H7 (cell line): Measurements from ENCODE around the gene BRD7. TPM values are rescaled to one million over a fixed set of nuclear protein-coding genes. Genes with fewer than 3 reads are reported as not detected.

Experiments
- DNase-seq: peaks from one replicate; pipeline ENCODE4 v3.0.0; 2012
- H3K27me3 ChIP-seq: 2 replicates; pipeline ENCODE4 v1.6.0; 2011; ENCODE audit warnings: mild to moderate bottlenecking, low read length; ENCODE audit not compliant: control insufficient read depth, insufficient read depth
- H3K36me3 ChIP-seq: replicated peaks from 2 replicates; pipeline ENCODE4 v1.5.1; 2011; ENCODE audit warnings: low read length; ENCODE audit not compliant: control insufficient read depth, insufficient read depth
- H3K4me3 ChIP-seq: 2 replicates; pipeline ENCODE4 v1.5.1; 2011; ENCODE audit warnings: low read depth, mild to moderate bottlenecking, control low read depth, low read length, moderate library complexity; ENCODE audit not compliant: insufficient read depth
- total RNA-seq: library from RNA; depleted of rRNA; stranded (reverse); fragments of >200 nt; shearing (Covaris generic); gene quantifications from 2 replicates; pipeline ENCODE4 v1.2.3, GENCODE V29; 2014

BRD7 gene
- total RNA-seq, 1 experiment from 2014 or later = 86.5 TPM

DNA sequence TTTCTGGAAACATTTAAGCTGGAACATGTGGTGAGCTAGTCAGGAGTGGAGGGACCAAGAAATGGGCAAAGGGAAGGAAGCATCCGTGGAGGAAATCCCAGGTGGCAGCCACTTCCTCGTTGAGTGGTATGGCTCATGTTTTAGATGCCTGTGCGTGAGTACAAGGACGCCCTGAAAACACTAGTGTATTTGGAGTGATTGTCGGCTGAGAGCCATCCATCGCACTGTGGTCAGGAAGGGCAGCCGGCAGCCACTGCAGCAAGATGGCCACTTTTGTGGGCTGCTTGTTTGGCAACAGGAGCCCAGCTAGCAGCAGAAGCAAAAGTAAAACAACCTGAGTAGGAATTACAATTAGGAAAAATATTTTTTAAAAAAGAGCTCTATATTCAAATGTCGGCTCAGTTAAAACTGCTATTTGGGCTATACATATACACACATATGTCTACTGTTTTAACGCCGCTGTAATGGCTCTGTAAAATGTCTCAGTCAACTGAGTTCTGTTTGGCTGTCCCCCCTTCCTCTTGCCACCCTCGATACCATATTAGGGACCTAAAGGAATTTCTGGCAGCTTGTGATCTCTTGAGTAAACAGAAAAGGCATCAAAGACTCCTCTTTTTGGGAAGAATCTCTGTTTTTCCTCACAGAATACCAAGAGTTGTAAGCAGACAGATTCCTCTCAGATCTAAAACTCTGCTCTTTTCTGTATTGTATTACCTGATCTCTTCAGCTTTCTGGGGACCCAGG, 39.2 kb downstream of the BRD7 start:
- H3K36me3 ChIP-seq = peaks cover 8% of the 10 kb centered on the region
- no peak for DNase-seq
- no peak overlapping the region for H3K4me3 ChIP-seq
- H3K27me3 ChIP-seq = no peaks in the 10 kb centered on the region

DNA sequence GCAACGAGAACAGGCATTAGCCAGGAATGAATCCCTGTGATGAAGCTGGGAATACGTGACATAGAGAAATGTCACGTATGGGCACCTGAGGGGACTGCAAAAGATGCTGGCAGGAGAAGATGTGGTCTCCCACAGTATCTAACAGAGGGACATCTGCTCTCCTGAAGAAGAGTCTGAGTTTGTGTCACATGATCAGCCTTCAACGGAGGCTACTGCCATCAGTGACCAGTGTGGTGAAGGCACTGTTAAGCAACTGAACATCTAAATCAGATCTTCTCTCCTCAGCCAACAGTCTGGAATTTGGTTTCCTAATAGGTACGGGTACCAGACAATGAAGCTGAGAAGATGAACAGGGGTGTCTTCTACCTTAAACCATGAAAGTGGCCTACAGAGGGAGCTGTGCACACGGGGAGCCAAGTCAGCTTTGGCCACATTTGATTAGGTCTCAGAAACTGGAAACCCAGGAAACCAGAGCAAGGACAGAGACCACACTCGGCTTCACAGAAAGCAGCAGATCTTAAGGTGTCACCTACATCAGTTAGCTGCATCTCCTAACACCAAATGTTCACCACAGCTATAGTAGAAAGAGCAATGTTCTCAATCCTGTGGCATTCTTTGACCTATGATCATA, 41.8 kb downstream of the BRD7 start:
- Histone ChIP-seq H3K36me3 (peaks cover 7% of the 10 kb centered on the region), H3K4me3 (no peak overlapping the region), H3K27me3 (no peaks in the 10 kb centered on the region)
- DNase-seq = peak; percentile 56

DNA sequence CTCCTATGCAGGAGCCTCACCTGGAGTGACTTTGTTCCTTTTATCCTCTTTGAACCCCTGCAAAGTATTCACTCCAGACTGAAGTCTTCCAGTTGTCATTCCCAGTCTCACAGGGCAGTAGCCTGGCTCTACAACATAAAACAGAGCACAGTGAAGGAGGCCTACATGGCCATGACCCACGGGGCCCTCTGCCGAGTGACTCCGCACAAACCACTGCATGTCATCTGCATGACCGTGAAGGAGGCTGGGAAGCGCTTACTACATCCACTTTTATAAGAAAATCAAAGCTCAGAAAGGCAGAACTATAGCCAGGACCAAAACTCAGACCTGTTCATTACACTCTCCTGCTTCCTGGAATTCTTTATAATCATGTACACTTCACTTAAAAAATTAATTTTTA, 42.5 kb downstream of the BRD7 start:
- DNase-seq = no peak
- peaks cover 7% of the 10 kb centered on the region for H3K36me3 ChIP-seq
- H3K4me3 ChIP-seq = no peak overlapping the region
- H3K27me3 ChIP-seq = no peaks in the 10 kb centered on the region

DNA sequence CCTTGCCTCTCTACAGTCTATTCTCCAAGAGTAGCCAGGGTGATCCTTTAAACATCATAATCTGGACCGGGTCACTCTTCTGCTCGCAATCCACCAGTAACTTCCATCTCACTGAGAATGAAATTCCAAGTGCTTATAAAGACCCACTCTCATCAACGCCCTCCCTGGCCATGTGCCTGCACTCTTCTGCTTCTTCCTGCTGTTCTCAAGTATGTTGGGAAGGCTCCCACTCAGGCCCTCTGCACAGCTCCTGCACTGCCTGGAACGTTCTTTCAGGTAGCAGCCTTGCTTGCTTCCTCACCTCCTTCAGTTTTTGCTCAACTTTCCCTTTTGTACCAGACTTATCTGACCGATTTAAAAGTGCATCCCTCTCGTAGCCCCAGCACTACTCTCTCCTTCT, 44.4 kb downstream of the BRD7 start:
- peaks cover 21% of the 10 kb centered on the region for H3K36me3 ChIP-seq
- H3K4me3 ChIP-seq = no peak overlapping the region
- H3K27me3 ChIP-seq = no peaks in the 10 kb centered on the region
- DNase-seq = no peak

DNA sequence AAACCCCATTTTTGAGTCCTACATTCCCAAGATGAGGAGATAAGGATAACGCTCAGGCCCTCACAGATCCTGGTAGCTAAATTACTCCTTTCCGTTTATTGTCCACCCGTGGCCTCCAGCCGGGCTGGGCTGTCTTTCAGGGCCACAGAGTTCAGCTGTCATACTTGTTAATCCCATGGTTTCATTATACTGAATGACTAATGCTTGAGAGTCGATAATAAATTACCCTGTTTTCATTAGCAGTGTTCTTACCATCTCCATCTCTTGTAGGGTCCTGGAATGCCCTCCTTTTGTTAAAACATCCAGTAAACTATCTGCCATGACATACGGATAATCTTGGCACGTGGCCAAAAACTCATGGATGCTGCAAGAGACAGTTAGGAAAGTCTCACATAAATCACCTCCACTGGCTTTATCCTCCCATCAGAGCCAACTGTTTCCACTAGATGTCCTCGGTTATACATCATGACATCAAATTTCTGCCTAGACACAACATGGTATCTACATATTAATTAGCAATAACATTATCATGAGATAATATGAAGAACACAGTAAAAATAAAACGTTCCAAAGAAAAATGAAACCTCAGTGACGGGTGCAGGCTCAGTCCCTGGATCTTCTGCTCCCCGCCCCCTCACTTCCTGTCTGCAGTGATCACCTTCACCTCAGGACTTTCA, 45.3 kb downstream of the BRD7 start:
- H3K36me3 ChIP-seq = peaks cover 26% of the 10 kb centered on the region
- no peak overlapping the region for H3K4me3 ChIP-seq
- no peaks in the 10 kb centered on the region for H3K27me3 ChIP-seq
- DNase-seq = no peak

DNA sequence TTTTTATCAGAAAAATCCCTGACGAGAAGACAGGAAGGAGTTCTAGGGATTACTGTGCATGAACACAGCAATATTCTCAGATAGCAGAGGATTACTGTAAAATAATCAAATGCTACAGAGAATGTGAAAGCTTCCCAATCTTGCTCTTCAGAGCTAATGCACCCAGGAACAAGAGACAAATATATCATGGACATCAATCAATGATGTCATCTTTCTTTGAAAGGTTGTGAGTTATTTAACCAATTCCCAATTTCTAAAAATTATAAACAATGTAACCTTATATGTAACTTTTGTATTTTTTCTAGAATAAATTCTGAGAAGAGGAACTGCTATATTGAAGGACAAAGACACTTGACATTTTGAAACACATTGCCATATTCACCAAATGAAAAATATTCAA, 46.5 kb downstream of the BRD7 start:
- Histone ChIP-seq H3K36me3 (peaks cover 26% of the 10 kb centered on the region), H3K27me3 (no peaks in the 10 kb centered on the region), H3K4me3 (no peak overlapping the region)
- no peak for DNase-seq

DNA sequence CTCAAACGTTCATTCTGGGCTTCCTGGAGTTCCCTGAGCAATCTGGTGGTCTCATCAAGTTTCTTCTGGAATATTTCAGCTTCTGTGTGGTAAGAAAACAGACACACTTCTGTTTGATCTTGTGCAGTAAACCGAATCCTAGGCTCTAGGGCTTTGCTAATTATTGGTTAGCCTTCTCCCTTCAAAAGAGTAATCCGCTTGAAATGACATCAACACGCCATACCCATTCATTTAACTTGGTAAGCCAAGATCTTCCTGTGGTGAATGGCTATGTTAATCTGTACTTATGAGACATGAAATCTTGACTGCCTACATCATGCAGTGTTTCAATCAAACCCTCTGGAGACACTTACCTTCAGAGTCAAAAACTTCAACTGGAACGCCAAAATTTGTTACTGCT, 48.5 kb downstream of the BRD7 start:
- Histone ChIP-seq H3K27me3 (no peaks in the 10 kb centered on the region), H3K36me3 (peaks cover 38% of the 10 kb centered on the region), H3K4me3 (no peak overlapping the region)
- DNase-seq = no peak

DNA sequence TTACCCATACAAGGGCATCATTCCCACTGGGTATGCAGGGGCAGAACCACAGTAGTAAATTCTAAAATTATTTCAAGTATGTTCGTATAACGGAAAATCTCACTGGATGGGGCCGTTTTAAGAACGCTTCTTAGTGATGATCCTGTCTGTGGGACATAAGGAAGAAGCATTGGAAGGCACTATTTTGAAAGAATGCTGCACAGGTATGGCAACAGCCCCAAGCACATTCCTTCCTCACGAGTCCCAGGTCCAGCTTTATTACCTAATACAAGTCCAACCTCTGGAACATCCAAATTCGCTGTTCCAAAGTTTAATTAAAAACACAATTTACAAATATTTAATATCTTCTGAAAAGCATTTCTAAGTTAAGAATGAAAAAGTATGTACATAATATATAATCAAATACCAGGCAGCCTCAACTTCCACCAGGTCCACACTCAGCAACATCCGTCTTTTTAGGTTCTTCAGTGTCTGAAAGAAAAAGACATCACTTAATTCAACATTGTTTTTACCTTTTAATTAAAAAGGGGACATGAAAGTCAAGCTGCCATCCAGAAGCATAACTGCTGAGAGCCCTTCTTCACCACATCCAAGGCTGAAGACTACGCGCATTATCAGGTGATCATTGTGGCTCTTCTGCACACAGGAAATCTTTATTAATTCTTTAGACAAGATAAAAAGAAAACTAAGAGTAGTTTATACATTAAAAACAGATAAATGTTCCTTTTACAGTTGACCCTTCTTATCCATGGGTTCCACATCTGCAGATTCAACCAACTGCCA, 49.8 kb downstream of the BRD7 start:
- DNase-seq = no peak
- H3K36me3 ChIP-seq = peaks cover 38% of the 10 kb centered on the region

DNA sequence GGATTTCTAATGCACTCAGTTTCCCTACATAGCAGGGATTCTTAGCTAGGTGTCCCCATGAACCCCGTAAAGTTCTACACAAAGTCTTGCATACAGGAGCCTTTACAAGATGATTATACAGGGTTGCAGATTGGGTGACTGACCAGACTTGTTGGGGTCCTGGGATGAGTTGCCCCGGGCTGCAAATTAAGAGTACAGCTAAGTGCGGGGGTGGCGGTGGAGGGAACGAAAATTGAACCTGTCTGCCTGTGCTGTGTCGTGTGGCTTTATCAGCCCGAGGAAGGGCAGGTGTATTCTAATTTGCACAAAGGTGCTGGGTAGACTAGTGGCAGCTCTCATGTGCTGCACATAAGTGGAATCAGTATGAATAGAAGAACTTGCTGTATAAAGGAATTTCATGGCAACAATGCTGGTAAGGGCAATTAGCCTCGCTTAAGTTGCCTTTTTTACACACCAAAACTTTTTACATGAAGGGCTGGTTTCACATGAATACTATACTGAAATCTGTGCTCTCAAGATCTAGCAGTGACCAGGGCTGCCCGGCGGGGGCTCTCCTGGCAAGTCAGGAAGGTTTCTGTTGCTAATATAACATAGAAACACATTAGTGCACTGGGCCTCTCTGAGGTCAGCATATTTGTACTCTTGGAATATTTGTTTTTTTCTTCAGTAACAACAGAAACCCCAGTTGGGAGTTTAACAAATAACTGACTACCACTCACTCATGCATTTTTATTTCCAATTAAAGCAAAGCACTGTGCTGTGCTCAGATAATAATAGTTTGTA, 51.7 kb downstream of the BRD7 start:
- Histone ChIP-seq H3K4me3 (no peak overlapping the region), H3K36me3 (peaks cover 38% of the 10 kb centered on the region), H3K27me3 (no peaks in the 10 kb centered on the region)
- no peak for DNase-seq

More for the DNA sequence above, 49.8 kb downstream of the BRD7 start:
- Histone ChIP-seq H3K27me3 (no peaks in the 10 kb centered on the region), H3K4me3 (no peak overlapping the region)

DNA sequence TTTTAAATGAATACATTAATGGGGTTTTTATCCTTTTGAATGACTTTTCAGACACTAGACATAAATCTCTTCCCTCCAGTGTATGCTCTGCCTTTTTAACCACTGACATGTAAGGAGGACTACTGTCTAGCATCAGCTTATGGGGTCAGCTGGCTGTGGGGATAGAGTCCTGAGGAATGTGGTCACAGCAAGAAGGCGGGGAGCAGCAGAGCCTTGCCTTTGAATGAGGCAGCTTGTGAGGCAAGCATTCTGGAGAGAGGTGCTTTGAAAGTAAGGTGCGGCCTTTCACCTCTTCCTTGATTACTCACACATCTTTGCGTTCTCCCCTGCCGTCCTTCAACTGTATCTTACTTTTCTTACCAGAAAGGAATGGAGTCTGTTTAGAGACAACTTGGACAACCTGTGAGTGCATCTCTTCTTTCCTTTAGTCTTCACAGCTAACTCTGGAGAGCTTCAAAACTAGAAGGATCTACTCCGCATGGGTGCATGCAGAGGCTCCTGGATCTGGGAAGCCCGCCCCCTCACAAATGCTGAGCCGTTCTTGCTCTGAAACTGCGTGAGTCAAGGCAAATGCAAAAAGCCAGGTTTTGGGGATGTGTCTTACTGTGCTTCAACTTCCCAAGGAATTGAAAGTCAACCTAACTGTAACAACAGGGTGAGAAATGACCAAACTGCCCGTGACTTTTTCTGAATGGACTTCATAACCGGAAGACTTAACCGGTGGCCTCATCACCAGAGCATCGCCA, 52.5 kb downstream of the BRD7 start:
- no peaks in the 10 kb centered on the region for H3K27me3 ChIP-seq
- no peak for DNase-seq
- no peak overlapping the region for H3K4me3 ChIP-seq
- H3K36me3 ChIP-seq = peaks cover 38% of the 10 kb centered on the region

DNA sequence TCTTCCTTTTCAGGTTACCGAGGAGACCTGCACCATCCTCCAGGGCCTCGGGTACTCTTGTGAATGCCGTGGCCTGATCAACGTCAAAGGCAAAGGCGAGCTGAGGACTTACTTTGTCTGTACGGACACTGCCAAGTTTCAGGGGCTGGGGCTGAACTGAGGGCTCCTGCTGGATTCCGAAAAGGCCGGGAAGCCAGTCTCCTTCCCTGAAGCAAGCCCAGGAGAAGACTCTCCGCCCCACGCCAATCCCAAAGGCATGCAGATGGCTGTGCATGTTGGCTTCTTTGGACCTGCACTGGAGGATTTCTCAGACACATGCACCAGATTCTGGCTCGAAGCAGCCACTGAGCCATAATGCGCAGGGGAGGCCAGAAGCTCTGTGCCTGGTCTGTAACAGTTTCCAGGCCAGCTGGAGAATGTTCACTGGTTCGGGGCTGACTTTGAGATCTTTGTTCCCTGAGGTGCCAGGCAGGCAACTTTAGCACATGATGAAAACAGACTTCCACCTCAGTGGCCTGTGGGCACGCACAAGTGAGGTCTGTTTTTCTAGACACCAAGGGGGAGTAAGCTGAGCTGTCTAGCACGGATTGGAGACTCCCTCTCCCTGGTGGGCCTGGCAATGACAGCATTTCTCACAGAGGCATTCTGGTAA, 53.3 kb downstream of the BRD7 start:
- Histone ChIP-seq H3K36me3 (peaks cover 34% of the 10 kb centered on the region), H3K27me3 (no peaks in the 10 kb centered on the region), H3K4me3 (no peak overlapping the region)
- no peak for DNase-seq

DNA sequence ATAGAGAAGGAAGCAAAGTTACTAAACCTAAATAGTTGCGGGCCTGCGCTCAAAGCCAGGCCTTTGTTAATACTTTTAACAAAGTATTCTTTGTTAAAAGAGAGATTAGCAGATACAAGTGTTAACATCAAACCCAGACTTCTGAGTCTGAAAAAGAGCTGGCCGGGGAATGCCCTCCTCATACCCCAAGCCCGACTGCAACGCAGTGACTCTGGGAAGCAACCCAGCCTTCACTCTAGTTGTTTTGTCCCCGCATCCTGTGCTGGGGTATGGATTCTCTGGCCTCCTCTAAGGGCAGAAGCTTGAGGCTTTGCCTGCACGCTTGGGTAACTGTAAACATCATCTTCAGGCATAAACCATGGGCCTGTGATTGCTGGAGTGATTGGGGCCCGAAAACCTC, 54.1 kb downstream of the BRD7 start:
- Histone ChIP-seq H3K27me3 (no peaks in the 10 kb centered on the region), H3K4me3 (no peak overlapping the region), H3K36me3 (peaks cover 27% of the 10 kb centered on the region)
- DNase-seq = no peak
